ENCODE data around the gene TPGS2. TPM values are rescaled to one million over a fixed set of nuclear protein-coding genes. Genes with fewer than 3 reads are reported as not detected.

Gene TPGS2
- total and polyA plus RNA-seq, 8 donors: 58.3 to 200 (median 155) TPM

DNA sequence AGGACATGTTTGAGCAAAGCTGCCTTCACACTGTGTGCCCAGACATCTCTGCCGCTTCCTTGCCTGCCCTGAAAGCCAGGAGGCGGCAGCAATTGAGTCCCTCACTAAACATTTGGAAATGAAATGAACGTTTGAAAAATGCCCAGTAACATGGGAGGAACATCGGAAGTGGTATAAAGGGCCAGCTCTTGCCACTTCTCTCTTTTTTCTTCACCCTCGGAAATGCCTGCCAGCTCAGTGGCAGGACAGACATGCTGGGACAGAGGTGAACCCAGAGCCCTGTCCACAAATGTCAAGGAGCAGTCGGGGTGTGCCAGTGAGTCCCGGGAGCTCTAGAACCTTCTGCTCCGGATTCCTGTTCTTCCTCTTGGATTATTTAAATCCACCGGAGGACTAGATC lies 46.1 kb downstream of the TPGS2 start:
- no peaks in the 10 kb centered on the region for H3K27me3 ChIP-seq
- intact Hi-C loops (cut with DNase I): no loop called here
- ATAC-seq: no peak
- H3K4me1 ChIP-seq: peaks cover 0 to 3% of the 10 kb centered on the region in 2 donors
- DNase-seq: no peak
- H3K9me3 ChIP-seq: no peaks in the 10 kb centered on the region
- peaks cover 0 to 8% of the 10 kb centered on the region in 2 donors for H3K36me3 ChIP-seq
- TF ChIP-seq, protein P1, sequence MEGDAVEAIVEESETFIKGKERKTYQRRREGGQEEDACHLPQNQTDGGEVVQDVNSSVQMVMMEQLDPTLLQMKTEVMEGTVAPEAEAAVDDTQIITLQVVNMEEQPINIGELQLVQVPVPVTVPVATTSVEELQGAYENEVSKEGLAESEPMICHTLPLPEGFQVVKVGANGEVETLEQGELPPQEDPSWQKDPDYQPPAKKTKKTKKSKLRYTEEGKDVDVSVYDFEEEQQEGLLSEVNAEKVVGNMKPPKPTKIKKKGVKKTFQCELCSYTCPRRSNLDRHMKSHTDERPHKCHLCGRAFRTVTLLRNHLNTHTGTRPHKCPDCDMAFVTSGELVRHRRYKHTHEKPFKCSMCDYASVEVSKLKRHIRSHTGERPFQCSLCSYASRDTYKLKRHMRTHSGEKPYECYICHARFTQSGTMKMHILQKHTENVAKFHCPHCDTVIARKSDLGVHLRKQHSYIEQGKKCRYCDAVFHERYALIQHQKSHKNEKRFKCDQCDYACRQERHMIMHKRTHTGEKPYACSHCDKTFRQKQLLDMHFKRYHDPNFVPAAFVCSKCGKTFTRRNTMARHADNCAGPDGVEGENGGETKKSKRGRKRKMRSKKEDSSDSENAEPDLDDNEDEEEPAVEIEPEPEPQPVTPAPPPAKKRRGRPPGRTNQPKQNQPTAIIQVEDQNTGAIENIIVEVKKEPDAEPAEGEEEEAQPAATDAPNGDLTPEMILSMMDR (IDR thresholded peaks at IDR 0.05): no peak
- H3K4me3 ChIP-seq: no peak overlapping the region
- H3K27ac ChIP-seq: no peak overlapping the region

DNA sequence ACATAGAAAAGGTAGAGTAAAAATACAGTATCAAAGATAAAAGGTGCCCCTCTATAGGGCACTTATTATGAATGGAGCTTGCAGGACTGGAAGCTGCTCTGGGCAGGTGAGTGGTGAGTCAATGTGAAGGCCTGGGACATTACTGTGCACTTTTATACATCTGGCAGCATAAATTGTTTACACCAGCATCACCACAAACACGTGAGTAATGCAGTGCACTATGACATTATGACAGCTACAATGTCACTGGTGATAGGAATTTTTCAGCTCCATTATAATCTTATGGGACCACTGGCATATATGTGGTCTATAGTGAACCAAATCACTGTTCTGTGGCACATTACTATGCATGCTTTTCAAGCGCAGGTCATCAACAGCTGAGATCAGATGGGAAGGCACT lies 48.1 kb downstream of the TPGS2 start:
- H3K9me3 ChIP-seq: no peaks in the 10 kb centered on the region
- intact Hi-C loops (cut with DNase I): no loop called here
- H3K27ac ChIP-seq: no peak overlapping the region
- H3K36me3 ChIP-seq: peaks cover 0 to 8% of the 10 kb centered on the region in 2 donors
- H3K4me3 ChIP-seq: no peak overlapping the region
- no peaks in the 10 kb centered on the region for H3K4me1 ChIP-seq
- ATAC-seq (no peak), DNase-seq (no peak)
- TF ChIP-seq, protein P1 (IDR thresholded peaks at IDR 0.05): no peak
- no peaks in the 10 kb centered on the region for H3K27me3 ChIP-seq

DNA sequence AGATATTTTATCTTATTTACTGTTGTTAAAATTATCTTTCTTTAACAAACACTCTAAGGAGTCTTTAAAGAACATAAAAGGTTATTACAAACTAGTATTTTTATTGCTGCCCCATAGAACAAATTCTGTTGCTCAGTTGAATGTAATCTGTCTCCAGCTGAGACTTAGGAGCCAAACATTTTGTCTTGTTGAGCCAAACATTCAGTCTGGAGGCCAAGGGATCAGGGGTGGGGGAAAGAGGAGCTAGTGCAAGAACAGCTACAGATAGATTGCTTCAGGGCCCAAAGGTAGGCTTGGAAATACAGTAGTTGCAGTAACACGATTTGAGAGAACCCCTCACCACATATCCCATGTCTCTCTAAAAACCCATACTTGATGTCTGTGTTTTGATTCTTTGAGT lies 51.2 kb downstream of the TPGS2 start:
- Histone ChIP-seq H3K27ac (no peak overlapping the region), H3K4me1 (no peaks in the 10 kb centered on the region), H3K27me3 (no peaks in the 10 kb centered on the region), H3K9me3 (no peaks in the 10 kb centered on the region), H3K4me3 (no peak overlapping the region), H3K36me3 (peaks cover 0 to 8% of the 10 kb centered on the region in 2 donors)
- TF ChIP-seq, protein P1 (IDR thresholded peaks at IDR 0.05): no peak
- DNase-seq (no peak), ATAC-seq (no peak)
- intact Hi-C loops (cut with DNase I): no loop called here

DNA sequence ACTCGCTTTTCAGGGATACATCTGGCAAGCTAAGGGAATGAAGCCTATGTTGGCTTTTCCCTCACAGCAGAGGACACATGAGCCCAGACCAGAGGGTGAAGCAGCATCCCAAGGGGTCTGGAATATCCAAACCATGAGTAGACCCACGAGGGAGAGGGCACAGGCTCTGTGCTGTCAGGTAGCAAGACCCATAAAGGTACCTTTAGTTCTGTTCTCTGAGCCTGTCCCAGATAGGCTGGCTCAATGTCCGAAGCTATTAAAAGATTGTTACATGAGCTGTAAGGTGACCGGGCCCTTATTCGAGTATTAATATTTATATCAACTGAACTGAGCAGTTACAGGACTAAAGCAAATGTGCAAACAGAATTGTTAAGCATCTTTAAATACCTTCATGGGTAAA lies 52.2 kb downstream of the TPGS2 start:
- H3K4me3 ChIP-seq: no peak overlapping the region
- no peak overlapping the region for H3K27ac ChIP-seq
- no peaks in the 10 kb centered on the region for H3K9me3 ChIP-seq
- intact Hi-C loops (cut with DNase I): no loop called here
- H3K36me3 ChIP-seq: peaks cover 0 to 8% of the 10 kb centered on the region in 2 donors
- ATAC-seq: no peak
- H3K27me3 ChIP-seq: no peaks in the 10 kb centered on the region
- no peak for DNase-seq
- H3K4me1 ChIP-seq: no peaks in the 10 kb centered on the region
- TF ChIP-seq, protein P1 (IDR thresholded peaks at IDR 0.05): no peak

DNA sequence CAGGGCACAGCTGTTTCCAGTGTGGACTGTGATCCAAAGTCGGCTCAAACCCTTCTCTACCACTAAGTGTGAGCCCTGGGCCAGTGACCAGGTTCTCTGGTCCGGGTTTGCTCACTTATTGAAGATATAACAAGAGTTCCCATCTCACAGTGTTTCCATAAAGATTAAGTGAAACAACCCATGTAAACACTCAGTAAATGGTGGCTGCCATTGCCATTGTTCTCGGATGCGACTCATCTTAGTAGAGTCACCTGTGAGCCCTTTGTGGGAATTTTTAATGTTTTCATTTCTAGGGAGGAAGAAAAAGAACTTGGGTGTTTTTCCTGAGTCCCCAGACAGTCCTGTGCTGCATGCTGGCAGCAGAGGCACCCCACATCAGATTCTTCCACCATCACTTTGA lies 53.4 kb downstream of the TPGS2 start:
- ATAC-seq: no peak
- intact Hi-C loops (cut with DNase I): no loop called here

More for the DNA sequence above, 53.4 kb downstream of the TPGS2 start:
- H3K27ac ChIP-seq: no peak overlapping the region
- no peaks in the 10 kb centered on the region for H3K9me3 ChIP-seq
- no peak for DNase-seq
- H3K27me3 ChIP-seq: no peaks in the 10 kb centered on the region
- peaks cover 0 to 3% of the 10 kb centered on the region in 2 donors for H3K36me3 ChIP-seq
- H3K4me1 ChIP-seq: no peaks in the 10 kb centered on the region
- H3K4me3 ChIP-seq: no peak overlapping the region
- TF ChIP-seq, protein P1 (IDR thresholded peaks at IDR 0.05): no peak

Data from left lung (tissue), 10 donors.